H1 (cell line): Measurements from ENCODE around the gene ADRM1. TPM values are rescaled to one million over a fixed set of nuclear protein-coding genes. Genes with fewer than 3 reads are reported as not detected.

ENCODE experiments used
- CTCF ChIA-PET: fragments of 300-600 bp; sonication (Branson Sonifier 250); formaldehyde crosslinking; loops from one replicate; lab custom pipeline; 2021; ENCODE audit not compliant: partially characterized antibody; lab: Charles Lee
- POLR2A ChIA-PET: fragments of 300-600 bp; sonication (Branson Sonifier 250); formaldehyde crosslinking; loops from one replicate; lab custom pipeline; 2021; ENCODE audit warnings: inconsistent platforms; ENCODE audit not compliant: partially characterized antibody; lab: Charles Lee
- DNase-seq, 2 experiments: peaks; one replicate each; pipeline versions ENCODE4 v3.0.0 to v3.0.0-alpha.2; 2010 to 2022; ENCODE audit warnings: low spot score in 2 of 2, low read depth in 1 of 2, mixed read lengths in 1 of 2
- FAIRE-seq: peaks from 2 replicates; lab custom pipeline; 2011; peaks lifted over from hg19 to GRCh38; lab: Jason Lieb, UNC
- H2AFZ ChIP-seq: 2 replicates; pipeline ENCODE4 v1.8.1; 2012; ENCODE audit warnings: low read length, inconsistent platforms
- H2AK5ac ChIP-seq: 2 replicates; pipeline ENCODE4 v1.6.1; 2013; ENCODE audit warnings: low read depth, low read length
- H2BK120ac ChIP-seq: replicated peaks from 2 replicates; pipeline ENCODE3; 2013; ENCODE audit warnings: low read depth, low read length, inconsistent platforms
- H2BK12ac ChIP-seq: 2 replicates; pipeline ENCODE4 v1.6.1; 2013; ENCODE audit warnings: low read depth, low read length
- H2BK15ac ChIP-seq: 2 replicates; pipeline ENCODE4 v1.6.1; 2013; ENCODE audit warnings: low read length
- H2BK20ac ChIP-seq: 2 replicates; pipeline ENCODE4 v1.6.1; 2013; ENCODE audit warnings: low read length
- H2BK5ac ChIP-seq: 2 replicates; pipeline ENCODE4 v1.6.1; 2013; ENCODE audit warnings: low read depth, low read length
- H3K14ac ChIP-seq: 2 replicates; pipeline ENCODE4 v1.6.1; 2013; ENCODE audit warnings: inconsistent platforms; ENCODE audit not compliant: insufficient read length
- H3K18ac ChIP-seq: 2 replicates; pipeline ENCODE4 v1.6.1; 2013; ENCODE audit warnings: low read length; ENCODE audit errors: extremely low read depth
- H3K23ac ChIP-seq: 2 replicates; pipeline ENCODE4 v1.6.1; 2013; ENCODE audit warnings: inconsistent platforms; ENCODE audit not compliant: insufficient read length
- H3K23me2 ChIP-seq: 2 replicates; pipeline ENCODE4 v1.6.1; 2013; ENCODE audit warnings: low read depth, low read length
- H3K27ac ChIP-seq: 2 replicates; pipeline ENCODE4 v1.6.1; 2011; ENCODE audit warnings: low read depth, low read length, inconsistent platforms
- H3K27me3 ChIP-seq, 4 experiments: replicated peaks in 1 of 4; 1 replicate in 1 of 4; 2 replicates in 3 of 4; pipeline versions ENCODE4 v1.6.1 to v1.8.1; 2011 to 2013; ENCODE audit warnings: low read length in 3 of 4, mild to moderate bottlenecking in 3 of 4, inconsistent platforms in 2 of 4, mixed read lengths in 2 of 4, moderate library complexity in 1 of 4; ENCODE audit not compliant: control insufficient read depth in 3 of 4, insufficient read depth in 3 of 4; ENCODE audit errors: extremely low read depth in 1 of 4
- H3K36me3 ChIP-seq, 4 experiments: 2 replicates each; pipeline versions ENCODE4 v1.6.1 to v1.8.1; 2011 to 2013; ENCODE audit warnings: mild to moderate bottlenecking in 4 of 4, low read length in 3 of 4, moderate library complexity in 2 of 4, control low read depth in 1 of 4, inconsistent platforms in 1 of 4; ENCODE audit not compliant: insufficient read depth in 4 of 4, control insufficient read depth in 2 of 4
- H3K4ac ChIP-seq: replicated peaks from 2 replicates; pipeline ENCODE3; 2013; ENCODE audit warnings: low read length, low read depth, mixed read lengths, inconsistent platforms; ENCODE audit not compliant: insufficient read length
- H3K4me1 ChIP-seq, 4 experiments: replicated peaks in 1 of 4; 1 replicate in 1 of 4; 2 replicates in 3 of 4; pipeline versions ENCODE4 v1.6.1 to v1.8.1; 2011 to 2013; ENCODE audit warnings: low read length in 3 of 4, inconsistent platforms in 2 of 4, mixed read lengths in 1 of 4; ENCODE audit not compliant: insufficient read depth in 4 of 4, control insufficient read depth in 3 of 4
- H3K4me2 ChIP-seq, 2 experiments: 2 replicates each; pipeline versions ENCODE4 v1.6.1 to v1.8.1; 2011 to 2013; ENCODE audit warnings: low read depth in 2 of 2, low read length in 2 of 2, control low read depth in 1 of 2, inconsistent platforms in 1 of 2, mild to moderate bottlenecking in 1 of 2; ENCODE audit not compliant: insufficient read depth in 1 of 2
- H3K4me3 ChIP-seq, 4 experiments: fragments of 200-600, 300-600 bp in 1 of 4; sonication (generic), shearing (Covaris generic), sonication (Bioruptor Twin) in 1 of 4; 2 replicates each; pipeline versions ENCODE4 v1.5.1 to v1.8.1; 2011 to 2016; ENCODE audit warnings: low read length in 4 of 4, low read depth in 3 of 4, control low read depth in 2 of 4, inconsistent platforms in 2 of 4, mild to moderate bottlenecking in 2 of 4, mixed read lengths in 1 of 4, moderate library complexity in 1 of 4; ENCODE audit not compliant: insufficient read depth in 2 of 4; ENCODE audit errors: extremely low read depth in 1 of 4
- H3K56ac ChIP-seq: replicated peaks from 2 replicates; pipeline ENCODE3; 2013; ENCODE audit warnings: low read depth, mild to moderate bottlenecking, mixed read lengths, low read length, inconsistent platforms; ENCODE audit not compliant: insufficient read length
- H3K79me1 ChIP-seq: 2 replicates; pipeline ENCODE4 v1.6.1; 2013; ENCODE audit warnings: low read depth, low read length, control low read depth
- H3K79me2 ChIP-seq, 2 experiments: 2 replicates each; pipeline versions ENCODE4 v1.6.1 to v1.8.1; 2012 to 2013; ENCODE audit warnings: low read length in 2 of 2, mild to moderate bottlenecking in 2 of 2, inconsistent platforms in 1 of 2; ENCODE audit not compliant: insufficient read depth in 2 of 2, control insufficient read depth in 1 of 2
- H3K9ac ChIP-seq, 4 experiments: replicated peaks in 1 of 4; 1 replicate in 1 of 4; 2 replicates in 3 of 4; pipeline versions ENCODE4 v1.6.1 to v1.8.1; 2011 to 2013; ENCODE audit warnings: low read depth in 3 of 4, low read length in 3 of 4, control low read depth in 2 of 4, mild to moderate bottlenecking in 2 of 4, moderate library complexity in 2 of 4, inconsistent platforms in 1 of 4; ENCODE audit errors: extremely low read depth in 1 of 4
- H3K9me3 ChIP-seq, 2 experiments: 2 replicates each; pipeline versions ENCODE4 v1.6.1 to v1.8.1; 2012 to 2013; ENCODE audit warnings: mild to moderate bottlenecking in 2 of 2, moderate library complexity in 2 of 2, control low read depth in 1 of 2, inconsistent platforms in 1 of 2, low read depth in 1 of 2, low read length in 1 of 2, mixed read lengths in 1 of 2; ENCODE audit not compliant: insufficient read depth in 2 of 2
- H4K20me1 ChIP-seq, 2 experiments: replicated peaks in 1 of 2; 2 replicates each; pipeline versions ENCODE3 to v1.8.1; 2011 to 2013; ENCODE audit warnings: inconsistent platforms in 2 of 2, low read length in 2 of 2, mild to moderate bottlenecking in 1 of 2; ENCODE audit not compliant: insufficient read depth in 2 of 2, control insufficient read depth in 1 of 2
- H4K5ac ChIP-seq: 2 replicates; pipeline ENCODE4 v1.6.1; 2013; ENCODE audit warnings: low read length, low read depth, mixed read lengths, inconsistent platforms; ENCODE audit not compliant: insufficient read length
- H4K8ac ChIP-seq: 2 replicates; pipeline ENCODE4 v1.8.0; 2013; ENCODE audit warnings: mild to moderate bottlenecking, moderate library complexity, low read length, inconsistent platforms; ENCODE audit not compliant: insufficient read depth; ENCODE audit errors: extremely low read depth
- H4K91ac ChIP-seq: replicated peaks from 2 replicates; pipeline ENCODE3; 2013; ENCODE audit warnings: low read length, mixed read lengths, inconsistent platforms; ENCODE audit not compliant: insufficient read length
- WGBS, 2 experiments: shearing (Covaris generic) in 1 of 2; methylation state at CpG; one replicate each; pipeline versions ENCODE4 v1.1.6 to v1.1.7; 2013 to 2015; ENCODE audit warnings: low lambda C conversion rate in 2 of 2, mixed read lengths in 2 of 2, inconsistent platforms in 1 of 2, low coverage in 1 of 2, missing lambda C conversion rate in 1 of 2; ENCODE audit not compliant: insufficient replicate concordance in 2 of 2, insufficient coverage in 1 of 2, insufficient read length in 1 of 2; ENCODE audit errors: extremely low coverage in 1 of 2, missing lambda C conversion rate in 1 of 2; 5-methylcytosine and 5-hydroxymethylcytosine counted together
- polyA plus RNA-seq, 7 experiments: library from polyadenylated mRNA; depleted of rRNA in 3 of 7; stranded (reverse) in 5 of 7; unstranded in 2 of 7; fragments of >200 nt in 5 of 7; fragments of 200-250 nt in 2 of 7; gene quantifications; 1 replicate in 5 of 7; 2 replicates in 1 of 7; 4 replicates in 1 of 7; pipeline versions ENCODE4 v1.2.1 to v1.2.3, GENCODE V29; 2011 to 2013; ENCODE audit warnings: missing spikeins in 2 of 7, mixed read lengths in 2 of 7
- total RNA-seq: library from RNA; stranded (reverse); fragmentation: NEBNext Ultra II Directional; extraction: Animal tissue kit (Norgen Biotek cat#: 25700); gene quantifications from 2 replicates; pipeline ENCODE4 v1.2.1, GENCODE V29; 2021

Gene ADRM1
- total and polyA plus RNA-seq, 2 of the 8 experiments (the other 6 are each of a cell fraction or from before 2014, with no cell fraction given), result 126 to 214 TPM

- no peak overlapping the region for H4K91ac ChIP-seq
- no peaks in the 10 kb centered on the region; a peak in 2 of 7 replicates for H3K4me1 ChIP-seq
- H2BK20ac ChIP-seq, result no peak overlapping the region
- POLR2A ChIA-PET, result interaction anchor here (1.2 to 14.6 kb wide), 7 partner anchors 9 to 78 kb away, joined by 3 to 170 read pairs (median 40); partner anchors contain the start of genes LAMA5 and RPS21
- H3K23ac ChIP-seq, result no peak overlapping the region
- peaks cover 0 to 10% of the 10 kb centered on the region in 2 experiments; a peak in 3 of 4 replicates for H3K79me2 ChIP-seq
- no peak for DNase-seq
- no peak overlapping the region for H3K56ac ChIP-seq
- H2AFZ ChIP-seq, result no peak overlapping the region
- H3K27ac ChIP-seq, result no peak overlapping the region
- no peak overlapping the region for H4K8ac ChIP-seq
- H3K27me3 ChIP-seq, result no peaks in the 10 kb centered on the region
- no peak overlapping the region for H3K14ac ChIP-seq
- FAIRE-seq, result no peak
- no peak overlapping the region for H2AK5ac ChIP-seq
- H3K4me2 ChIP-seq, result no peak overlapping the region
- no peaks in the 10 kb centered on the region for H3K9me3 ChIP-seq
- H3K79me1 ChIP-seq, result peaks cover 6% of the 10 kb centered on the region
- no peak overlapping the region for H3K9ac ChIP-seq
- H2BK120ac ChIP-seq, result no peak overlapping the region
- no peak overlapping the region for H3K4ac ChIP-seq
- H4K20me1 ChIP-seq, result peaks cover 17 to 37% of the 10 kb centered on the region in 2 experiments
- H2BK5ac ChIP-seq, result no peak overlapping the region
- H2BK12ac ChIP-seq, result no peak overlapping the region
- H4K5ac ChIP-seq, result no peak overlapping the region
- 92% methylated on average over 22 of the region's 29 CpGs; no CpG with 5 or more reads in 1 of the 2 experiments for WGBS, 2 experiments
- no peak overlapping the region for H2BK15ac ChIP-seq
- CTCF ChIA-PET, result interaction anchor here (1.7 to 2.0 kb wide), 2 partner anchors 54 to 72 kb away, joined by 5 to 8 read pairs; no protein-coding TSS in a partner anchor
- H3K18ac ChIP-seq, result no peak overlapping the region
- H3K36me3 ChIP-seq, result peaks cover 36 to 95% (median 76%) of the 10 kb centered on the region in 4 experiments
- H3K4me3 ChIP-seq, result no peak overlapping the region
- H3K23me2 ChIP-seq, result no peaks in the 10 kb centered on the region
These were observed 7.4 kb downstream of the ADRM1 start for GRCh38 chr20:62309947-62310756.
